ENCODE data around the gene MFSD6L.

MFSD6L gene

GRCh38 chr17:8799570-8800212, 526 bp upstream of the MFSD6L start:
- no peak overlapping the region for H3K9ac ChIP-seq (ENCODE audit: low read length)

GRCh38 chr17:8798176-8798845, 854 bp downstream of the MFSD6L start:
- Histone ChIP-seq H3K9ac (ENCODE audit: low read length) (no peak overlapping the region), H3K9me3 (ENCODE audit: low read length) (no peaks in the 10 kb centered on the region), H3K9me2 (ENCODE audit: low read depth, low read length) (no peaks in the 10 kb centered on the region), H3F3A (ENCODE audit: insufficient read depth, low read length) (no peaks in the 10 kb centered on the region), H3K27me3 (ENCODE audit: insufficient read depth, low read length) (no peaks in the 10 kb centered on the region), H3K4me1 (ENCODE audit: insufficient read depth, low read length, severe bottlenecking) (no peaks in the 10 kb centered on the region), H4K20me1 (ENCODE audit: insufficient read depth, low read length) (no peaks in the 10 kb centered on the region), H3K4me3 (ENCODE audit: low read depth, low read length, poor library complexity, severe bottlenecking) (no peak overlapping the region), H3K27ac (ENCODE audit: low read depth, low read length, poor library complexity, severe bottlenecking) (no peak overlapping the region), H3K79me2 (ENCODE audit: insufficient read depth, low read length) (no peaks in the 10 kb centered on the region), H3K36me3 (ENCODE audit: insufficient read depth, low read length) (no peaks in the 10 kb centered on the region), H3K4me2 (ENCODE audit: low read length) (no peak overlapping the region), H2AFZ (ENCODE audit: low read length) (no peak overlapping the region)
- no peak for TF ChIP-seq EZH2 (IDR thresholded peaks at IDR 0.05; ENCODE audit: borderline replicate concordance, low read length)
- TF ChIP-seq CTCF (IDR thresholded peaks at IDR 0.05; ENCODE audit: low read length) = no peak

More at GRCh38 chr17:8799570-8800212, 526 bp upstream of the MFSD6L start:
- no peak overlapping the region for H3K27ac ChIP-seq (ENCODE audit: low read depth, low read length, poor library complexity, severe bottlenecking)
- no peaks in the 10 kb centered on the region for H3K79me2 ChIP-seq (ENCODE audit: insufficient read depth, low read length)
- H3K9me3 ChIP-seq (ENCODE audit: low read length) = no peaks in the 10 kb centered on the region
- H4K20me1 ChIP-seq (ENCODE audit: insufficient read depth, low read length) = no peaks in the 10 kb centered on the region
- no peaks in the 10 kb centered on the region for H3K4me1 ChIP-seq (ENCODE audit: insufficient read depth, low read length, severe bottlenecking)
- H3K36me3 ChIP-seq (ENCODE audit: insufficient read depth, low read length) = no peaks in the 10 kb centered on the region
- TF ChIP-seq CTCF (IDR thresholded peaks at IDR 0.05; ENCODE audit: low read length) = no peak
- no peak for TF ChIP-seq EZH2 (IDR thresholded peaks at IDR 0.05; ENCODE audit: borderline replicate concordance, low read length)
- no peak overlapping the region for H3K4me3 ChIP-seq (ENCODE audit: low read depth, low read length, poor library complexity, severe bottlenecking)
- H3K9me2 ChIP-seq (ENCODE audit: low read depth, low read length) = no peaks in the 10 kb centered on the region
- H3K4me2 ChIP-seq (ENCODE audit: low read length) = no peak overlapping the region
- H3F3A ChIP-seq (ENCODE audit: insufficient read depth, low read length) = no peaks in the 10 kb centered on the region
- no peak overlapping the region for H2AFZ ChIP-seq (ENCODE audit: low read length)
- no peaks in the 10 kb centered on the region for H3K27me3 ChIP-seq (ENCODE audit: insufficient read depth, low read length)

GRCh38 chr17:8797621-8798175, 1.5 kb downstream of the MFSD6L start:
- Histone ChIP-seq H2AFZ (ENCODE audit: low read length) (no peak overlapping the region), H3F3A (ENCODE audit: insufficient read depth, low read length) (no peaks in the 10 kb centered on the region), H3K79me2 (ENCODE audit: insufficient read depth, low read length) (no peaks in the 10 kb centered on the region), H3K9me3 (ENCODE audit: low read length) (no peaks in the 10 kb centered on the region), H3K27me3 (ENCODE audit: insufficient read depth, low read length) (no peaks in the 10 kb centered on the region), H3K4me2 (ENCODE audit: low read length) (no peak overlapping the region), H3K4me3 (ENCODE audit: low read depth, low read length, poor library complexity, severe bottlenecking) (no peak overlapping the region), H3K27ac (ENCODE audit: low read depth, low read length, poor library complexity, severe bottlenecking) (no peak overlapping the region), H3K9me2 (ENCODE audit: low read depth, low read length) (no peaks in the 10 kb centered on the region), H4K20me1 (ENCODE audit: insufficient read depth, low read length) (no peaks in the 10 kb centered on the region), H3K36me3 (ENCODE audit: insufficient read depth, low read length) (no peaks in the 10 kb centered on the region), H3K4me1 (ENCODE audit: insufficient read depth, low read length, severe bottlenecking) (no peaks in the 10 kb centered on the region), H3K9ac (ENCODE audit: low read length) (no peak overlapping the region)
- TF ChIP-seq EZH2 (IDR thresholded peaks at IDR 0.05; ENCODE audit: borderline replicate concordance, low read length) (no peak), CTCF (IDR thresholded peaks at IDR 0.05; ENCODE audit: low read length) (no peak)
